GM12873 (cell line): Measurements from ENCODE around the gene OXCT1.

Source experiments
- CTCF ChIP-seq: IDR thresholded peaks from 2 replicates; pipeline ENCODE4 v1.5.1; 2012; ENCODE audit warnings: low read depth, mild to moderate bottlenecking, moderate library complexity, low read length, control low read depth; ENCODE audit not compliant: insufficient read depth; ENCODE audit errors: missing control alignments

Gene OXCT1

GRCh38 chr5:41837793-41838192, 32.4 kb downstream of the OXCT1 start:
- TF ChIP-seq CTCF: no peak

- TF ChIP-seq CTCF: no peak
Measured at GRCh38 chr5:41835645-41836044, 34.6 kb downstream of the OXCT1 start.

- no peak for TF ChIP-seq CTCF
Measured at GRCh38 chr5:41834506-41834905, 35.7 kb downstream of the OXCT1 start.

DNA sequence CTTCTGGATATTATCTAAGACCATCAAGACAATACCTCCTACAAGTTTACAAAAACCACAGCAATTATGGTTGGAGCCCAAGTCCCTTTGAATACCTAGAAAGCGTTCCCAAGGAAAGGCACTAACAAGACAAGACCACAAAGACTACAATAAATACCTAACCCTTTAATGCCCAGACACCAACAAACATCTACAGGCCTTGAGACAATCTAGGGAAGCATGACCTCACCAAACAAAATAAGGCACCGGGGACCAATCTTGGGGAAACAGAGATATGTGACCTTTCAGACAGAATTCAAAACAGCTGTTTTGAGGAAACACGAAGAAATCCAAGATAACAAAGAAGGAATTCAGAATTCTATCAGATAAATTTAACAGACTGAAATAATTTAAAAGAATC, 37.8 kb downstream of the OXCT1 start:
- TF ChIP-seq CTCF: no peak

DNA sequence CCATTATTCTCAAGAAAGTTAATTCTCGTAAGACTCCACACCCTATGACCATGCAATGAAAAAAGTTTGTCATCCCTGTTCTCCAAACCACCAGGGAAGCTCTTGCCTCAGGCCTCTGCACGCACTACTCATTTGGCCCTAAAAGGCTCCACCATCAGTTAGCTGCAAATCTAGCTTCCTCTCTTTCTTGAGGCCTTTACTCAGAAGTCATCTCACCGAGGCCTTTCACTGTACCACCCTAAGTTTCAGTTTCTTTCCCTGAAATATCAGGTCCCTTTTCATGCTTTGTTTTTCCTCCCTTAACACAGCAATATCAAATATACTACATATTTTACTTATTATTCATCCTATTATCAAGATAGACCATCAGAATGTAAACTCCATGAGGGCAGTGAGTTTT, 39.1 kb downstream of the OXCT1 start:
- no peak for TF ChIP-seq CTCF

DNA sequence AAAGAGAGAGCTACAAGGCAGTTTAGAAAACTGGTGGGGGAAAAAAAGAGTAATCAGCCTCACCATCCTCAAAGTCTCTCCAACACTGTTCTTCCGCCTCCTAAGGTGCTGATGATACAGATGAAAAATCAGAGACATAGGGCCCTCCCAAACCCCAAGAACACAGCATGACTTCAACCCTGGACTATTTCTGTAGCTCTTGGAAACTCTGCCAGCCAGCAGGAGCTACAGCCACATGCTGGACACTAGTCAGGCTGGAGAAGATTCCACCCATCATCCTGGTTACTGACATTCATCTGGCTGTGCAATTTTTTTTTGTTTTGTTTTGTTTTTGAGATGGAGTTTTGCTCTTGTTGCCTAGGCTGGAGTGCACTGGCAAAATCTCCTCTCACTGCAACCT, 42.4 kb downstream of the OXCT1 start:
- no peak for TF ChIP-seq CTCF

DNA sequence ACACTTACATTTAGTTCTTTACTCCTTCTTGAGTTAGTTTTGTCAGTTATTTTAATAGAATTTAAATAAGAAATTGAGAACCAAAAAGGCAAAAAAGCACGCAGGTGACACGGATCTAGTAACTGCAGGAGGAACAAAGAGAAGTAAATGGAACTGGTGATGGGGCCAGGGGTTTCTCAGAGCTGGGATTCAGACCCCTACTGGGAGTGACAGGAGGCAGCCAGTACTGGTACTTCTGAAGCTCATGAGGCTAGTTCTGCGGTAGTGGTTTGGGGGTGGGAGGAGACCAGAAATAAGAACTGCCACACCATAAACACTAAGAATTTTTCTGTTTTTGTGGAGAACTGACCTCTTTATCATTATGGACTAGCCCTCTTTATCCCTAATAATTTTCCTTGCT, 48.2 kb downstream of the OXCT1 start:
- TF ChIP-seq CTCF: no peak

DNA sequence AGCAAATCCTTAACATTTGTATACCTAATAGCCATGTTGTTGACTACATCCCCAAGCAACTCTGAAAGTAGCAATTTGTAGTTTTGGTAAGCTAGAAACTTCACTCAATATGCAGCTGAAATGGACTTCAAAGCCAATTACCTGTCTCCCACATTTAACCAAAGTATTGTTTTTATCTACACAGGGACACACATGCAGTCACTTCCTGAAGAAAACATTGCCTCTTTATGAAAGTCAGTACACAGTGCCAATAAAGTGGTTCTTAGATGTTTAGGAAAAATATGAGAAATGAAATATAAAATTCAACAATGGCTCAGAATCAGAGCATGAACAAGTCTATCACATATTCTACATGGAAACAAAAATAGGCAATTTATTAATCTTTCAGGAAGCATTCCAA, 49.2 kb downstream of the OXCT1 start:
- TF ChIP-seq CTCF: no peak
